ENCODE data around the gene CBX8. TPM values are rescaled to one million over a fixed set of nuclear protein-coding genes. Genes with fewer than 3 reads are reported as not detected.

CBX8 gene
- total RNA-seq, 1 donor from 2014 or later = 4.9 TPM

- Histone ChIP-seq H3K36me3 (no peaks in the 10 kb centered on the region), H3K27me3 (peaks cover 81% of the 10 kb centered on the region), H3K9me3 (no peaks in the 10 kb centered on the region), H3K4me3 (no peak overlapping the region), H3K27ac (no peak overlapping the region), H3K4me1 (peaks cover 12% of the 10 kb centered on the region)
- TF ChIP-seq CTCF (IDR thresholded peaks at IDR 0.05) = no peak
- DNase-seq (peak; percentile 48), ATAC-seq (no peak)
- intact Hi-C loops (cut with DNase I) = loop anchor here (10.0 kb wide), 2 partner anchors 128 to 188 kb away; no protein-coding TSS in a partner anchor
Measured at GRCh38 chr17:79786930-79787643, 9.8 kb downstream of the CBX8 start.

- no peak overlapping the region for H3K27ac ChIP-seq
- H3K9me3 ChIP-seq = no peaks in the 10 kb centered on the region
- peaks cover 12% of the 10 kb centered on the region for H3K4me1 ChIP-seq
- ATAC-seq (no peak), DNase-seq (no peak)
- TF ChIP-seq CTCF (IDR thresholded peaks at IDR 0.05) = no peak
- no peak overlapping the region for H3K4me3 ChIP-seq
- intact Hi-C loops (cut with DNase I) = loop anchor here (10.0 kb wide), 2 partner anchors 129 to 189 kb away; no protein-coding TSS in a partner anchor
- no peaks in the 10 kb centered on the region for H3K36me3 ChIP-seq
- peaks cover 78% of the 10 kb centered on the region for H3K27me3 ChIP-seq
Measured at GRCh38 chr17:79785900-79786810, 10.7 kb downstream of the CBX8 start.

GRCh38 chr17:79785017-79785899 lies 11.6 kb downstream of the CBX8 start:
- TF ChIP-seq CTCF (IDR thresholded peaks at IDR 0.05) = no peak
- H3K4me1 ChIP-seq = peaks cover 9% of the 10 kb centered on the region
- H3K9me3 ChIP-seq = no peaks in the 10 kb centered on the region
- DNase-seq (no peak), ATAC-seq (no peak)
- intact Hi-C loops (cut with DNase I) = loop anchor here (10.0 kb wide), 2 partner anchors 130 to 190 kb away; no protein-coding TSS in a partner anchor
- H3K27ac ChIP-seq = no peak overlapping the region
- H3K36me3 ChIP-seq = no peaks in the 10 kb centered on the region
- H3K27me3 ChIP-seq = peaks cover 69% of the 10 kb centered on the region
- H3K4me3 ChIP-seq = no peak overlapping the region

- H3K9me3 ChIP-seq = no peaks in the 10 kb centered on the region
Measured at GRCh38 chr17:79784353-79785016, 12.4 kb downstream of the CBX8 start.

More at GRCh38 chr17:79784353-79785016, 12.4 kb downstream of the CBX8 start:
- no peak for TF ChIP-seq CTCF (IDR thresholded peaks at IDR 0.05)
- ATAC-seq = no peak
- DNase-seq = no peak
- no peaks in the 10 kb centered on the region for H3K36me3 ChIP-seq
- peaks cover 2% of the 10 kb centered on the region for H3K4me1 ChIP-seq
- peaks cover 61% of the 10 kb centered on the region for H3K27me3 ChIP-seq
- H3K27ac ChIP-seq = no peak overlapping the region
- intact Hi-C loops (cut with DNase I) = loop anchor here (10.0 kb wide), 2 partner anchors 130 to 190 kb away; no protein-coding TSS in a partner anchor
- no peak overlapping the region for H3K4me3 ChIP-seq
